ENCODE data around the gene RGSL1.

The RGSL1 gene

DNA sequence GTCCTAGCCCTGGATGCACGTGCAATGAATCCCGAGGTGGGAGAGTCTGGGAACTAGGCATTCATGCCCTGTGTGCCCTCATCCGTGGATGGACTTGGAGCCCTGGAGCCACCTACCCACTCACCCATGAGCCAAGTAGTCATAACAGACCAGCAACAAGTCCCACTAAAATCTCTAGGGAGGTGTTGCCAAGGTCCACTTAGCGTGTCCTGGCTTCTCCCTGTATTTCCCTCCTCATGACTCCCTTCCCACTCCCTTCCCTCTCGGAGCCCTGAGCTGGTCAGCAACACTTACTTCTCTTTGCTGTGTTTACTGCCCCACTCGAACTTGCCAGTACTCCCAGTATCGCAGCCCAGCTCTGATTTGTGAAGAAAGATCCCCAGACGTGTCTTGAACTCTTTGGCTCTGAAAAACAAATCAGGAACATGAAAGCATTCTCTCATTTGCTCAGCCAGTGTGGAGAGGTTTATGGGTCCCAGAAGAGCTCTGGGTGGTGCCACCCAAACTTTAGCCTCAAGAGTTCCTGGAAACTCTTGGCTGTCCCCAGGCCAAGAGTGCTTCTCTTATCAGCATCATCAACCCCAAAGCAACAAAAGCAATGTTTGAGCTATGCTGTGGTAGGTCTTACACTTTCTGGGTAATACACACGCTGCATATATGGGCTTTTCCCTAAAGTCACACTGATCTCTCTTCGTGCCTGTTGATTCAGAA, 153.1 kb downstream of the RGSL1 start:
- ChIA-PET CTCF (interaction anchor here (0.8 to 23.1 kb wide), 10 partner anchors 8 to 517 kb away, joined by 3 to 997 read pairs (median 7); partner anchors contain the start of genes NPL, RGS16 and RNASEL), POLR2A (interaction anchor here (0.7 to 1.7 kb wide), 2 partner anchors 12 to 180 kb away, joined by 3 to 8 read pairs; no protein-coding TSS in a partner anchor)
- no peak overlapping the region for H3K4me3 ChIP-seq (ENCODE audit: low read depth, low read length)
- TF ChIP-seq, protein P1, sequence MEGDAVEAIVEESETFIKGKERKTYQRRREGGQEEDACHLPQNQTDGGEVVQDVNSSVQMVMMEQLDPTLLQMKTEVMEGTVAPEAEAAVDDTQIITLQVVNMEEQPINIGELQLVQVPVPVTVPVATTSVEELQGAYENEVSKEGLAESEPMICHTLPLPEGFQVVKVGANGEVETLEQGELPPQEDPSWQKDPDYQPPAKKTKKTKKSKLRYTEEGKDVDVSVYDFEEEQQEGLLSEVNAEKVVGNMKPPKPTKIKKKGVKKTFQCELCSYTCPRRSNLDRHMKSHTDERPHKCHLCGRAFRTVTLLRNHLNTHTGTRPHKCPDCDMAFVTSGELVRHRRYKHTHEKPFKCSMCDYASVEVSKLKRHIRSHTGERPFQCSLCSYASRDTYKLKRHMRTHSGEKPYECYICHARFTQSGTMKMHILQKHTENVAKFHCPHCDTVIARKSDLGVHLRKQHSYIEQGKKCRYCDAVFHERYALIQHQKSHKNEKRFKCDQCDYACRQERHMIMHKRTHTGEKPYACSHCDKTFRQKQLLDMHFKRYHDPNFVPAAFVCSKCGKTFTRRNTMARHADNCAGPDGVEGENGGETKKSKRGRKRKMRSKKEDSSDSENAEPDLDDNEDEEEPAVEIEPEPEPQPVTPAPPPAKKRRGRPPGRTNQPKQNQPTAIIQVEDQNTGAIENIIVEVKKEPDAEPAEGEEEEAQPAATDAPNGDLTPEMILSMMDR (IDR thresholded peaks at IDR 0.05; ENCODE audit: insufficient read depth, low read length, missing control alignments), result no peak
- no peak for DNase-seq (ENCODE audit: low read depth, low spot score)

DNA sequence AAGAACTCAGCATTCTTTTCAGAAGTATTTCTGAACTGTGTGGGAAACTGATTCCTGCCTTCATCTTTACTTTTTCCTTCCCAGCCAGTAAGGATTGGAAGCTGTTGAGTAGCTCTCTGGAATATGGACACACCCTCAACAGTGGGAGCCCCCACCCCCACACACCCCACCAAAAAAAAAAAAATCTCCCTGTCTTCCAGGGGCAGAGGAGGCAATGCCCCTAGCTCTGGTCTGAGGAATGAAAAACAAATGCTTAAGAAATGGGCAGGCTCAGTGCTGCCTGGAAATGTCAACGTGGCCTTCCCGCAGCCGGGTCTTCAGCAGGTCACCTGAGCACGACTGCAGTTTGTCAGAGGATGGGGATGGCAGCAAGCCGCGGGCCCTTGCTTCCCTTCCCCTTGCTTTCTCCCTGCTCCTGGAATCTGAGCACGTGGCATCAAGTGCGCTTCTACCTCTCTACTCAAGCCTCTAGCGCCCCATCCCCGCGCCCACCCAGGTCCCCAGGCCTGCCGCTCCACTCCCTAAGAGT, 153.8 kb downstream of the RGSL1 start:
- ChIA-PET CTCF (interaction anchor here (0.8 to 23.1 kb wide), 9 partner anchors 5 to 518 kb away, joined by 3 to 997 read pairs (median 10); partner anchors contain the start of genes NPL, RGS16 and RNASEL), POLR2A (interaction anchor here (0.7 to 1.7 kb wide), 2 partner anchors 11 to 179 kb away, joined by 3 to 8 read pairs; no protein-coding TSS in a partner anchor)
- H3K4me3 ChIP-seq (ENCODE audit: low read depth, low read length), result peak overlapping the region; percentile 57
- no peak for DNase-seq (ENCODE audit: low read depth, low spot score)
- TF ChIP-seq, protein P1 (IDR thresholded peaks at IDR 0.05; ENCODE audit: insufficient read depth, low read length, missing control alignments), result no peak

DNA sequence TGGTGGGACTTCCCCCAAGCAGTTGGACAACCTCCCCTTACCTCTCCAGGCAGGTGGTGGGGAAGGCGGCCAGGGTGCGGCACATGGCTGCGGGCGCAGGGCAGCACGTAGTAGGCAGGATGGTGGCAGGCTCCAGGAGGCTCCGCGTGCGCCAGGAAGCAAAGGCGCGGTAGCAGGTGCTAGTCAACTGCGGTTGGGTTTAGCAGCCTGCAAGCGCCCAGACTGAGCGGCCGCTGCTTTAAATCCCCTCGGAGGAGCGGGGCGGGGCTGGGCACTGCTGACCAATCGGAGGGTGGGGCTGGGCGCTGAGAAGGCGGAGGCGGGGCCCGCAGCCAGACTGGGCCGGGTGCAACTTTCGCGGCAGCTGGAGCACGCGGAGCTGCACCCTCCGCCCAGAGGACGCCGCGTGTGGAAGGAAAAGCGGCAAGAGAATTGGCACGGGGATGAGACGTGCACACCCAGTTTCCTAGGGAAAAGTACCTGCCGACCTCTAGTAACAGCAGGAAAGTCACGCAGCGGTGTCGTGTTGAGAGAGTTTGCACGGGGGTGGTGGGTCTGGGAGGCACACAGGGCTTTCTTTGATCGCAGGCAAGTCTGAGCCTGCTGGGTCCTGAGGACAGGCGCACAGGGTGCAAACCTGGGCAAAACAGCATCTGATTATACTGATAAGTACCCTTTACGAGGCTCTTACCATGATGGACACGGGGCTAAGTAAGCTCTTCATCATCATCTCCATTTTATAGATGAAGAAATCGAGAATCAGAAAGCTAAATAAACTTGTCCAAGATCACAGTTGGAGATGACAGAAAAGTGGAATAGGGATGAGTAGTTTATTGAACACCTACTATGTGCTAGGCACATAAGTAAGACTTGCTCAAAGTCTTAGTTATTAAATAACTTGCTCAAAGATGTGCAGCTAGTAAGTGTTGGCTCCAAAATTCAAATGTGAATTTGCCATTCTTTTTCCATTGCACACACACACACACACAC, 154.5 kb downstream of the RGSL1 start, which contains the start of gene RGS16:
RGS16 (minus strand) TSS at position 215 of the 990 bp plus-strand sequence; CDS start at position 85, 130 bp downstream.
- POLR2A ChIA-PET, result interaction anchor here (1.7 kb wide), 1 partner anchor 10 kb away, joined by 8 read pairs; no protein-coding TSS in a partner anchor
- TF ChIP-seq, protein P1 (IDR thresholded peaks at IDR 0.05; ENCODE audit: insufficient read depth, low read length, missing control alignments), result no peak
- no peak for DNase-seq (ENCODE audit: low read depth, low spot score)
- CTCF ChIA-PET, result interaction anchor here (1.2 to 23.1 kb wide), 7 partner anchors 6 to 519 kb away, joined by 3 to 997 read pairs (median 65); partner anchors contain the start of genes NPL, RGS16 and RNASEL
- peak within 1 kb of the TSS; percentile 57 for H3K4me3 ChIP-seq (ENCODE audit: low read depth, low read length)

DNA sequence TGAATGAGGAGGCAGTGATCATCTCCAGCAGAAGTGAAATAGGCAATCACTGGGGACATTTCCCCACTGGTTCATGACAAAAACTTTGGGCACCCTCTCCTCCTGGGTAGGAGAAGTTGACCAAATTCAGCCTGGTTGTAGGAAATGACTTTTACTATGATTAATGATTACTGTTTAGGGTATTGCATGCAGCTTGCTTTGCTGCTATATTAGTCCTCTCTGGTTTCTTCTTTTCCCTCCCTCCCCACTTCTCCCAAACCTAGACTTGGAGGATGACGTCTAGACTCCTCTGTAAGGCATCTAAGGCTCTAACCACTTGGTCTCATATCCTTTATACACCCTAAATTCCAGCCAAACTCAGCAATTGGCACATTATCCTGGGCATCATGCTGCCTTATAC, 157.6 kb downstream of the RGSL1 start:
- POLR2A ChIA-PET, result no interaction called here
- TF ChIP-seq, protein P1 (IDR thresholded peaks at IDR 0.05; ENCODE audit: insufficient read depth, low read length, missing control alignments), result no peak
- no peak overlapping the region for H3K4me3 ChIP-seq (ENCODE audit: low read depth, low read length)
- no peak for DNase-seq (ENCODE audit: low read depth, low spot score)
- CTCF ChIA-PET, result interaction anchor here (1.3 to 23.1 kb wide), 3 partner anchors 9 to 179 kb away, joined by 4 to 997 read pairs (median 184); partner anchors contain the start of gene NPL

DNA sequence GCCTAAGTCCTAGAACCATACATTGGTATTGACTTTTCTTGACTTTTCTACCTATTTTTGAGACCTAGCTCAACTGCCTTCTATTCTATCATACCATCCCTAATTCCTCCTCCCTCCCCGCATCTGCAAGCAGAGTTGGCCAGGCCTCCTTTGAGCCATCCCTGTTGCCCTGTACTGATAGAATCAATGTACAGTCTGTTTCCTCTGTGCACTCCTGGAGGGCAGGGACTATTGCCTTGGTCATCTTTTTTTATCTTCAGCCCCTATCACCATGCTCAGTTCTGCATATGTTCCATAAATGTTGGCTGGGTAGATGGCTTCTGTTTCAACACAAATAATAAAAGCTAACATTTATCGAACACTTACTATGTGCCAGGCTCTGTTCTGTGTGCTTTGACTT, 158.3 kb downstream of the RGSL1 start:
- TF ChIP-seq, protein P1 (IDR thresholded peaks at IDR 0.05; ENCODE audit: insufficient read depth, low read length, missing control alignments), result no peak
- H3K4me3 ChIP-seq (ENCODE audit: low read depth, low read length), result no peak overlapping the region
- no peak for DNase-seq (ENCODE audit: low read depth, low spot score)
- POLR2A ChIA-PET, result no interaction called here
- CTCF ChIA-PET, result interaction anchor here (13.7 to 23.1 kb wide), 2 partner anchors 10 to 178 kb away, joined by 184 to 997 read pairs; partner anchors contain the start of gene NPL

Measured in AG04449 (cell line).